Glutamatergic neuron (in vitro differentiated cells): ENCODE data around the gene FUBP3. TPM values are rescaled to one million over a fixed set of nuclear protein-coding genes. Genes with fewer than 3 reads are reported as not detected.

Experiments
- DNase-seq: peaks from one replicate; pipeline ENCODE4 v3.0.0; 2022
- H3K27ac Mint-ChIP-seq: one replicate; pipeline ENCODE4 v1.8.0; 2020; ENCODE audit warnings: mild to moderate bottlenecking, mixed read lengths, inconsistent platforms; ENCODE audit not compliant: unreplicated experiment
- H3K27me3 Mint-ChIP-seq: one replicate; pipeline ENCODE4 v1.8.0; 2020; ENCODE audit warnings: mild to moderate bottlenecking, moderate library complexity, mixed read lengths, inconsistent platforms; ENCODE audit not compliant: unreplicated experiment
- H3K36me3 Mint-ChIP-seq: one replicate; pipeline ENCODE4 v1.8.0; 2020; ENCODE audit warnings: mild to moderate bottlenecking, mixed read lengths, inconsistent platforms; ENCODE audit not compliant: unreplicated experiment
- H3K4me1 Mint-ChIP-seq: one replicate; pipeline ENCODE4 v1.8.0; 2020; ENCODE audit warnings: mild to moderate bottlenecking, low read depth, mixed read lengths, inconsistent platforms; ENCODE audit not compliant: unreplicated experiment
- H3K4me3 Mint-ChIP-seq: one replicate; pipeline ENCODE4 v1.8.0; 2020; ENCODE audit warnings: mild to moderate bottlenecking, mixed read lengths, inconsistent platforms; ENCODE audit not compliant: unreplicated experiment
- H3K9me3 Mint-ChIP-seq: one replicate; pipeline ENCODE4 v1.8.0; 2020; ENCODE audit warnings: mild to moderate bottlenecking, moderate library complexity, mixed read lengths, inconsistent platforms; ENCODE audit not compliant: unreplicated experiment
- CTCF ChIP-seq: fragments of 200-600 bp; sonication (generic); IDR thresholded peaks from one replicate; pipeline ENCODE4 v1.5.0; 2021; ENCODE audit not compliant: partially characterized antibody, unreplicated experiment
- total RNA-seq: library from RNA; stranded (reverse); fragmentation: NEBNext Ultra II Directional; extraction: Animal tissue kit (Norgen Biotek cat#: 25700); gene quantifications from one replicate; pipeline ENCODE4 v1.2.1, GENCODE V29; 2021; ENCODE audit not compliant: unreplicated experiment

Gene FUBP3
- total RNA-seq, 1 donor from 2014 or later = 76.8 TPM

- Mint-ChIP-seq H3K4me1 (peaks cover 8% of the 10 kb centered on the region), H3K36me3 (no peaks in the 10 kb centered on the region), H3K27me3 (peaks cover 2% of the 10 kb centered on the region), H3K27ac (no peak overlapping the region), H3K4me3 (no peak overlapping the region), H3K9me3 (no peaks in the 10 kb centered on the region)
- no peak for DNase-seq
- TF ChIP-seq CTCF = no peak
Measured at GRCh38 chr9:130544364-130544763, 35.0 kb upstream of the FUBP3 start.

- H3K4me1 Mint-ChIP-seq = peaks cover 6% of the 10 kb centered on the region
Measured at GRCh38 chr9:130548103-130548502, 31.3 kb upstream of the FUBP3 start.

GRCh38 chr9:130549093-130549735, 30.2 kb upstream of the FUBP3 start:
- peaks cover 4% of the 10 kb centered on the region for H3K27me3 Mint-ChIP-seq
- no peaks in the 10 kb centered on the region for H3K4me1 Mint-ChIP-seq
- no peak overlapping the region for H3K4me3 Mint-ChIP-seq
- H3K36me3 Mint-ChIP-seq = peaks cover 4% of the 10 kb centered on the region
- DNase-seq = no peak
- no peak overlapping the region for H3K27ac Mint-ChIP-seq
- H3K9me3 Mint-ChIP-seq = no peaks in the 10 kb centered on the region
- no peak for TF ChIP-seq CTCF

More at GRCh38 chr9:130548103-130548502, 31.3 kb upstream of the FUBP3 start:
- H3K27me3 Mint-ChIP-seq = peaks cover 4% of the 10 kb centered on the region
- no peak overlapping the region for H3K4me3 Mint-ChIP-seq
- DNase-seq = no peak
- no peak overlapping the region for H3K27ac Mint-ChIP-seq
- TF ChIP-seq CTCF = no peak
- H3K9me3 Mint-ChIP-seq = no peaks in the 10 kb centered on the region
- peaks cover 4% of the 10 kb centered on the region for H3K36me3 Mint-ChIP-seq

- peaks cover 3% of the 10 kb centered on the region for H3K36me3 Mint-ChIP-seq
- peaks cover 2% of the 10 kb centered on the region for H3K27me3 Mint-ChIP-seq
- H3K27ac Mint-ChIP-seq = no peak overlapping the region
- H3K9me3 Mint-ChIP-seq = no peaks in the 10 kb centered on the region
- no peak for DNase-seq
- no peak for TF ChIP-seq CTCF
- no peak overlapping the region for H3K4me3 Mint-ChIP-seq
- H3K4me1 Mint-ChIP-seq = peaks cover 2% of the 10 kb centered on the region
Measured at GRCh38 chr9:130554606-130555005, 24.8 kb upstream of the FUBP3 start.

GRCh38 chr9:130555061-130555460, 24.3 kb upstream of the FUBP3 start:
- Mint-ChIP-seq H3K4me3 (no peak overlapping the region), H3K27me3 (peaks cover 2% of the 10 kb centered on the region), H3K27ac (no peak overlapping the region), H3K36me3 (no peaks in the 10 kb centered on the region), H3K9me3 (no peaks in the 10 kb centered on the region), H3K4me1 (peaks cover 2% of the 10 kb centered on the region)
- no peak for TF ChIP-seq CTCF
- no peak for DNase-seq
